Measurements from ENCODE around the gene HOXC10. TPM values are rescaled to one million over a fixed set of nuclear protein-coding genes. Genes with fewer than 3 reads are reported as not detected.

The HOXC10 gene
- total and polyA plus RNA-seq, 2 donors from 2014 or later = 49.7 to 50.7 TPM

- H3K4me3 ChIP-seq (ENCODE audit: low read length in 3 of 3) = peak overlapping the region in 2 of 3 donors; percentile 16 to 21
- H3K27me3 ChIP-seq (ENCODE audit: control insufficient read depth, insufficient read depth, low read length) = peaks cover 15% of the 10 kb centered on the region
- no peak overlapping the region for H3K9ac ChIP-seq (ENCODE audit: low read length in 3 of 3)
- FAIRE-seq (no peak), DNase-seq (peak in 4 of 5 donors; percentile 60 to 79 (median 63))
- no peaks in the 10 kb centered on the region for H3K9me3 ChIP-seq (ENCODE audit: control insufficient read depth in 2 of 3, insufficient read depth in 1 of 3, low read length in 3 of 3)
- TF ChIP-seq CTCF (IDR thresholded peaks at IDR 0.05; ENCODE audit: borderline replicate concordance, extremely low read depth, insufficient read depth) = no peak
- H3K4me1 ChIP-seq (ENCODE audit: control insufficient read depth in 2 of 3, insufficient read depth in 2 of 3, low read depth in 1 of 3, low read length in 3 of 3) = peaks cover 0 to 7% (median 5%) of the 10 kb centered on the region in 3 donors
- no peaks in the 10 kb centered on the region for H3K36me3 ChIP-seq (ENCODE audit: control insufficient read depth in 2 of 3, insufficient read depth in 3 of 3, low read length in 3 of 3)
- intact Hi-C loops (cut with DNase I) = no loop called here
- H3K27ac ChIP-seq (ENCODE audit: low read depth in 2 of 2, low read length in 2 of 2) = no peak overlapping the region
These were observed 9.3 kb upstream of the HOXC10 start for GRCh38 chr12:53975479-53976152.

DNA sequence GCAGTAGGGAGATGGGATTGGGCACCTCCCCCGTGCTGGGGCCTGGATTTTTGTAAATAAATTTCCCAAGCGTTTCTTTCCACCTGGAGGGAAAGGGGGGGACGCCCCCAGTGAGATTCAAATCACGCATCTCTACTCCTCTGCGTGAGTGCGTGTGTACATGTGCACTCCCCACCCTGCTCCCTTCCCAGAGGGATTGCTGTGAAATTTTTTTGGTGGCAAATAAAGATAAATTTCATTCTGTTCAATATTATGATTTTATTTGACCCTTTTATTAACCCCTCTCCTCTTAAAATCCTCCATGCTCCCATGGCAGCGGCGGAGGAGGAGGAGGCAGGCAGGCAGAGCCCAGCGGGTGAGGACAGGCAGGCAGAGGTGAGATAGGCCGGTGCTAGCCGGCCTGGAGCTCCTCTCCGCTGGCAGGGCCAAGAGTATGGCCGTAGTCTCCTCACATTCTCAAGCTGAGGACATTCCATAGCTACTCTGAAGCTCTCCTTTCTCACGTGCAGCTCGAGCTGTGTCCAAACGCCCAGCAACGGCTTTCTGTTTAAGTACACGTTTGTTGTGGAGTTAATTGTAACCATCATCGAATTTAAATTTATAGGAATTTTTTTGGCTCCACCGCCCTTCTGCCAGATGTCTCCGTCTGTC is 8.6 kb upstream of the HOXC10 start:
- Histone ChIP-seq H3K27ac (ENCODE audit: low read depth in 2 of 2, low read length in 2 of 2) (no peak overlapping the region), H3K9me3 (ENCODE audit: control insufficient read depth in 2 of 3, insufficient read depth in 1 of 3, low read length in 3 of 3) (no peaks in the 10 kb centered on the region), H3K36me3 (ENCODE audit: control insufficient read depth in 2 of 3, insufficient read depth in 3 of 3, low read length in 3 of 3) (no peaks in the 10 kb centered on the region), H3K9ac (ENCODE audit: low read length in 3 of 3) (no peak overlapping the region), H3K4me1 (ENCODE audit: control insufficient read depth in 2 of 3, insufficient read depth in 2 of 3, low read depth in 1 of 3, low read length in 3 of 3) (peaks cover 0 to 7% (median 5%) of the 10 kb centered on the region in 3 donors), H3K4me3 (ENCODE audit: low read length in 3 of 3) (no peak overlapping the region), H3K27me3 (ENCODE audit: control insufficient read depth, insufficient read depth, low read length) (peaks cover 9% of the 10 kb centered on the region)
- DNase-seq = peak in 4 of 5 donors; percentile 74 to 91 (median 80)
- TF ChIP-seq CTCF (IDR thresholded peaks at IDR 0.05; ENCODE audit: borderline replicate concordance, extremely low read depth, insufficient read depth) = no peak
- intact Hi-C loops (cut with DNase I) = no loop called here
- FAIRE-seq = no peak

DNA sequence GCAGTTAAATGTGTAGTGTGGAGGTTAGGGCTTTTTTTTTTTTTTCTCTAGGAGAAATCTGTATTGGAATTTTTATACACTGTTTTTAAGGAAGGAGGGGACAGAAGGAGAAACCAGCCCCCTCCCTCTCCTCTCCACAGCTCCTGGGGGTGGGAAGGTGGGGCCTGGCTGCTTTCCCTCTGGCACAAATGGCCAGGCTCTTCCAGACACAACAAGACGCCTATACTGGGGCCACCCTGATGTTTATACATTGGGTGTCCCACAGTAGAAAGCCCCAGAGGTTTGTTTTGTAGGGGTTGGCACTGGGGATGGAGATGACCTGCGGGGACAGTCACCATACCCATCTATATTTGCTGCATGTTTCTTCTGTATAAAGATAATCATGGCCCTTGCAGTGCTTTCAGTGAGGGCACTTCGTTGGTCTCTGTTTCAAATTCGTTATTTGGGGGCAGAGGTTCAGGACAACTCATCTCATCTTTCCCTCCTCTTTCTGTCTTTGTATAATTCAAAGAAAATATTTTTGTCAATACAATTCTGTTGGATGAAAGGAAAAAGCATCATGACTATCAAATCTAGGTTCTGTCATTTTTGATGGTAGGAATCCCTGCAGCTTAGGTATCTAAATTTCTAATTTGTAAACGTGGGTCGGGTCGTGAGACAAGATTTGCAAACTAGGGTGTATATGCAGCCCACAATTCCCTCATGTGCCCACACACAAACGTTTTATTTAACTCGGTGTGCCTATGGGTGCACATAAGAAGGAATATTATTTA is 7.9 kb upstream of the HOXC10 start:
- H3K4me3 ChIP-seq (ENCODE audit: low read length in 3 of 3) = no peak overlapping the region
- TF ChIP-seq CTCF (IDR thresholded peaks at IDR 0.05; ENCODE audit: borderline replicate concordance, extremely low read depth, insufficient read depth) = no peak
- H3K27me3 ChIP-seq (ENCODE audit: control insufficient read depth, insufficient read depth, low read length) = peaks cover 5% of the 10 kb centered on the region
- FAIRE-seq = no peak
- DNase-seq = no peak
- H3K27ac ChIP-seq (ENCODE audit: low read depth in 2 of 2, low read length in 2 of 2) = no peak overlapping the region
- H3K36me3 ChIP-seq (ENCODE audit: control insufficient read depth in 2 of 3, insufficient read depth in 3 of 3, low read length in 3 of 3) = no peaks in the 10 kb centered on the region
- no peak overlapping the region for H3K9ac ChIP-seq (ENCODE audit: low read length in 3 of 3)
- intact Hi-C loops (cut with DNase I) = no loop called here
- H3K4me1 ChIP-seq (ENCODE audit: control insufficient read depth in 2 of 3, insufficient read depth in 2 of 3, low read depth in 1 of 3, low read length in 3 of 3) = peaks cover 0 to 7% (median 5%) of the 10 kb centered on the region in 3 donors
- H3K9me3 ChIP-seq (ENCODE audit: control insufficient read depth in 2 of 3, insufficient read depth in 1 of 3, low read length in 3 of 3) = no peaks in the 10 kb centered on the region

All from kidney (tissue), 14 donors.